Common myeloid progenitor, CD34-positive (primary cell): ENCODE measurements around the gene STX16.

Experiments
- CTCF ChIA-PET: fragments of 350-600 bp; sonication (Branson Sonifier 250); formaldehyde crosslinking; loops from one replicate; lab custom pipeline; 2021; ENCODE audit warnings: antibody characterized with exemption; lab: Charles Lee
- POLR2A ChIA-PET: fragments of 350-600 bp; sonication (Branson Sonifier 250); formaldehyde crosslinking; loops from one replicate; lab custom pipeline; 2021; ENCODE audit warnings: antibody characterized with exemption; lab: Charles Lee
- DNase-seq, 3 donors: peaks; one replicate each; pipeline versions ENCODE4 v3.0.0 to v3.0.0-alpha.2; 2013
- H3K27ac ChIP-seq, 2 experiments: 1 replicate in 1 of 2; 2 replicates in 1 of 2; pipeline ENCODE4 v1.7.0; 2013; ENCODE audit warnings: inconsistent platforms in 2 of 2, low read length in 2 of 2, mild to moderate bottlenecking in 2 of 2, low read depth in 1 of 2, moderate library complexity in 1 of 2; ENCODE audit not compliant: severe bottlenecking in 2 of 2, insufficient read depth in 1 of 2, poor library complexity in 1 of 2
- H3K27me3 ChIP-seq, 5 experiments: replicated peaks in 2 of 5; 1 replicate in 3 of 5; 2 replicates in 2 of 5; pipeline versions ENCODE4 v1.6.1 to v1.7.0; 2013; ENCODE audit warnings: low read length in 4 of 5, mild to moderate bottlenecking in 2 of 5, moderate library complexity in 2 of 5, inconsistent platforms in 1 of 5; ENCODE audit not compliant: insufficient read depth in 5 of 5, control insufficient read depth in 4 of 5
- H3K36me3 ChIP-seq, 4 experiments: 1 replicate in 2 of 4; 2 replicates in 2 of 4; pipeline versions ENCODE4 v1.6.1 to v1.7.0; 2013; ENCODE audit warnings: low read length in 3 of 4, control low read depth in 1 of 4, mild to moderate bottlenecking in 1 of 4; ENCODE audit not compliant: control insufficient read depth in 4 of 4, insufficient read depth in 4 of 4
- H3K4me1 ChIP-seq, 4 experiments: 1 replicate in 3 of 4; 2 replicates in 1 of 4; pipeline versions ENCODE4 v1.6.1 to v1.7.1; 2013; ENCODE audit warnings: low read length in 3 of 4, mild to moderate bottlenecking in 3 of 4, control low read depth in 1 of 4, inconsistent platforms in 1 of 4, moderate library complexity in 1 of 4; ENCODE audit not compliant: control insufficient read depth in 4 of 4, insufficient read depth in 4 of 4; ENCODE audit errors: control extremely low read depth in 1 of 4
- H3K4me3 ChIP-seq, 7 experiments: 1 replicate in 4 of 7; 2 replicates in 3 of 7; pipeline versions ENCODE4 v1.5.1 to v1.7.0; 2013; ENCODE audit warnings: mild to moderate bottlenecking in 7 of 7, low read length in 6 of 7, moderate library complexity in 6 of 7, inconsistent platforms in 2 of 7, low read depth in 2 of 7, control low read depth in 1 of 7; ENCODE audit not compliant: insufficient read depth in 4 of 7, control insufficient read depth in 1 of 7; ENCODE audit errors: extremely low read depth in 1 of 7
- H3K9me3 ChIP-seq, 5 experiments: 1 replicate in 4 of 5; 2 replicates in 1 of 5; pipeline versions ENCODE4 v1.6.1 to v1.7.1; 2013; ENCODE audit warnings: low read length in 4 of 5, mild to moderate bottlenecking in 2 of 5, inconsistent platforms in 1 of 5, low read depth in 1 of 5, moderate library complexity in 1 of 5; ENCODE audit not compliant: control insufficient read depth in 4 of 5, insufficient read depth in 2 of 5; ENCODE audit errors: control extremely low read depth in 1 of 5
- WGBS: methylation state at CpG from one replicate; pipeline ENCODE4 v1.1.5; 2013; ENCODE audit not compliant: insufficient coverage; 5-methylcytosine and 5-hydroxymethylcytosine counted together

The STX16 gene

GRCh38 chr20:58707770-58708169 lies 56.7 kb downstream of the STX16 start:
- H3K27me3 ChIP-seq: no peaks in the 10 kb centered on the region
- 99% methylated on average over 8 of the region's 10 CpGs for WGBS
- no peak overlapping the region for H3K4me3 ChIP-seq
- H3K9me3 ChIP-seq: peaks cover 0 to 4% (median 0%) of the 10 kb centered on the region in 5 experiments
- ChIA-PET POLR2A (no interaction called here), CTCF (no interaction called here)
- DNase-seq: no peak
- no peak overlapping the region for H3K27ac ChIP-seq
- no peaks in the 10 kb centered on the region for H3K4me1 ChIP-seq
- H3K36me3 ChIP-seq: peaks cover 10 to 27% (median 17%) of the 10 kb centered on the region in 4 experiments

GRCh38 chr20:58708246-58708931 lies 57.3 kb downstream of the STX16 start:
- 97% methylated on average over 23 of the region's 28 CpGs for WGBS
- Histone ChIP-seq H3K9me3 (peaks cover 0 to 4% (median 0%) of the 10 kb centered on the region in 5 experiments), H3K27ac (no peak overlapping the region), H3K4me1 (no peaks in the 10 kb centered on the region), H3K4me3 (no peak overlapping the region), H3K36me3 (peaks cover 5 to 21% (median 11%) of the 10 kb centered on the region in 4 experiments), H3K27me3 (no peaks in the 10 kb centered on the region)
- ChIA-PET CTCF (no interaction called here), POLR2A (no interaction called here)
- no peak for DNase-seq

GRCh38 chr20:58709013-58709702 lies 58.1 kb downstream of the STX16 start:
- no peaks in the 10 kb centered on the region for H3K4me1 ChIP-seq
- peaks cover 0 to 2% (median 0%) of the 10 kb centered on the region in 5 experiments for H3K9me3 ChIP-seq
- ChIA-PET CTCF (no interaction called here), POLR2A (no interaction called here)
- WGBS: 85% methylated on average over 6 of the region's 9 CpGs
- H3K4me3 ChIP-seq: no peak overlapping the region
- DNase-seq: no peak
- H3K27me3 ChIP-seq: no peaks in the 10 kb centered on the region
- peaks cover 0 to 14% (median 5%) of the 10 kb centered on the region in 4 experiments for H3K36me3 ChIP-seq
- no peak overlapping the region for H3K27ac ChIP-seq

GRCh38 chr20:58709703-58710039 lies 58.6 kb downstream of the STX16 start:
- 100% methylated on average over 2 of the region's 4 CpGs for WGBS
- H3K4me3 ChIP-seq: no peak overlapping the region
- no peaks in the 10 kb centered on the region for H3K27me3 ChIP-seq
- no peak for DNase-seq
- H3K4me1 ChIP-seq: no peaks in the 10 kb centered on the region
- H3K27ac ChIP-seq: no peak overlapping the region
- CTCF ChIA-PET: no interaction called here
- H3K9me3 ChIP-seq: no peaks in the 10 kb centered on the region
- POLR2A ChIA-PET: no interaction called here
- peaks cover 0 to 9% (median 5%) of the 10 kb centered on the region in 4 experiments for H3K36me3 ChIP-seq

GRCh38 chr20:58710481-58711265 lies 59.6 kb downstream of the STX16 start:
- Histone ChIP-seq H3K36me3 (peaks cover 0 to 4% (median 2%) of the 10 kb centered on the region in 4 experiments), H3K27ac (no peak overlapping the region), H3K4me3 (no peak overlapping the region), H3K4me1 (no peaks in the 10 kb centered on the region), H3K27me3 (no peaks in the 10 kb centered on the region), H3K9me3 (no peaks in the 10 kb centered on the region)
- 99% methylated on average over 13 of the region's 17 CpGs for WGBS
- no peak for DNase-seq
- ChIA-PET CTCF (no interaction called here), POLR2A (no interaction called here)

- Histone ChIP-seq H3K36me3 (peaks cover 0 to 4% (median 2%) of the 10 kb centered on the region in 4 experiments), H3K9me3 (no peaks in the 10 kb centered on the region), H3K27ac (no peak overlapping the region), H3K4me1 (no peaks in the 10 kb centered on the region), H3K4me3 (no peak overlapping the region), H3K27me3 (no peaks in the 10 kb centered on the region)
- DNase-seq: no peak
- ChIA-PET CTCF (no interaction called here), POLR2A (no interaction called here)
- 98% methylated on average over 17 of the region's 21 CpGs for WGBS
Measured at GRCh38 chr20:58711266-58712051, 60.4 kb downstream of the STX16 start.
